ENCODE data around the gene ARHGAP18.

DNA sequence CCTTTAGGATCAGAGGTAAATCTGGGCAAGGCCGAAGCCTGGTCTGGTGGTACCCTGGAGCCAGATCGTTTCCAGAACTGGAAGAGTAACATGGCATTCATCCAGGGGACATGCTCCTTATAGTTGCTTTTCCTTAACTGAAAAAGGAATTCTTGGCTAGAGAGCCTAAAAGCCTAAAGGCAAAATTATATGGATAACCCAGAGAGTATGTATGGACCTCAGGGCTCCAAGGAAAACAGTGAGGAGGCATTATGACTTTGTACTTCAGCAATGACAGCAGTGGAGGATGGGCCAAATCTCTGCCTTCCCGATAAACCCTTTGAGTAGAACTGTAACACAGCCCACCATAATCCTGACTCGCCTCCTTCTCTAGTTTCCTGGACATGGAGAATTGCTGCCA, 29.3 kb downstream of the ARHGAP18 start:
- no peak for TF ChIP-seq EZH2 (IDR thresholded peaks at IDR 0.05; ENCODE audit: insufficient read depth, poor library complexity, severe bottlenecking)
- TF ChIP-seq EZH2phosphoT487 (IDR thresholded peaks at IDR 0.05; ENCODE audit: insufficient read depth, low read depth), result no peak
